OCI-LY1 (cell line): ENCODE measurements around the gene CDH13.

Source experiments
- CTCF ChIP-seq: fragments of 200-600 bp; sonication (generic), shearing (Covaris generic); IDR thresholded peaks from 2 replicates; pipeline ENCODE4 v1.5.1; 2017; ENCODE audit warnings: mild to moderate bottlenecking, antibody characterized with exemption, low read length, moderate library complexity, mixed read lengths
- EZH2 ChIP-seq: fragments of 200-600 bp; sonication (generic), shearing (Covaris generic); IDR thresholded peaks from 2 replicates; pipeline ENCODE4 v1.8.0; 2017; ENCODE audit warnings: borderline replicate concordance, mixed run types, mild to moderate bottlenecking, antibody characterized with exemption, low read length, moderate library complexity, mixed read lengths

DNA sequence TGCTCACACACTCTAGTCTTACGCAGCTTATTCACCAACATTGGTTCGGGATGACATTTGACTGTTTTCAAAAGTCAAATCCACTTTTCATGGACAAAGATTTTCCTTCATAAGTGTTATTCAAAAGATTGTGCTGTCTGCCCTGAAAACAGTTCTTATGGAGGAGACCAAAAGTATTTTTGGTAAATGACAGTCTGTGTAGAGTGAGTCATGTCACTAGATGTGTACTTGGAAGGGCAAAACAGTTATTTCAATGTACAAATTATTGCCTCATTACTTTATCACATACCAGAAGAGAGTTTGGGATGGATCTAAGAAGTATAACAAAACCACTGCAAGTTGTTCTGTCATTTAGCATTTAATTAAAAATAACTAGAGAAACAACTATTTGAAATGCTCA lies 265.6 kb downstream of the CDH13 start:
- no peak for TF ChIP-seq CTCF
- no peak for TF ChIP-seq EZH2
